ENCODE results near the gene MAPRE3.

The MAPRE3 gene

GRCh38 chr2:27019459-27019858 is 49.0 kb downstream of the MAPRE3 start:
- H3K4me3 ChIP-seq (ENCODE audit: low read depth, low read length): no peak overlapping the region
- no peak for DNase-seq (ENCODE audit: low read depth)
- TF ChIP-seq, protein P1, sequence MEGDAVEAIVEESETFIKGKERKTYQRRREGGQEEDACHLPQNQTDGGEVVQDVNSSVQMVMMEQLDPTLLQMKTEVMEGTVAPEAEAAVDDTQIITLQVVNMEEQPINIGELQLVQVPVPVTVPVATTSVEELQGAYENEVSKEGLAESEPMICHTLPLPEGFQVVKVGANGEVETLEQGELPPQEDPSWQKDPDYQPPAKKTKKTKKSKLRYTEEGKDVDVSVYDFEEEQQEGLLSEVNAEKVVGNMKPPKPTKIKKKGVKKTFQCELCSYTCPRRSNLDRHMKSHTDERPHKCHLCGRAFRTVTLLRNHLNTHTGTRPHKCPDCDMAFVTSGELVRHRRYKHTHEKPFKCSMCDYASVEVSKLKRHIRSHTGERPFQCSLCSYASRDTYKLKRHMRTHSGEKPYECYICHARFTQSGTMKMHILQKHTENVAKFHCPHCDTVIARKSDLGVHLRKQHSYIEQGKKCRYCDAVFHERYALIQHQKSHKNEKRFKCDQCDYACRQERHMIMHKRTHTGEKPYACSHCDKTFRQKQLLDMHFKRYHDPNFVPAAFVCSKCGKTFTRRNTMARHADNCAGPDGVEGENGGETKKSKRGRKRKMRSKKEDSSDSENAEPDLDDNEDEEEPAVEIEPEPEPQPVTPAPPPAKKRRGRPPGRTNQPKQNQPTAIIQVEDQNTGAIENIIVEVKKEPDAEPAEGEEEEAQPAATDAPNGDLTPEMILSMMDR (IDR thresholded peaks at IDR 0.05; ENCODE audit: insufficient read depth, low read depth, low read length, missing control alignments): no peak

GRCh38 chr2:27019931-27020855 is 49.8 kb downstream of the MAPRE3 start:
- H3K4me3 ChIP-seq (ENCODE audit: low read depth, low read length): no peak overlapping the region
- TF ChIP-seq, protein P1 (IDR thresholded peaks at IDR 0.05; ENCODE audit: insufficient read depth, low read depth, low read length, missing control alignments): no peak
- no peak for DNase-seq (ENCODE audit: low read depth)

DNA sequence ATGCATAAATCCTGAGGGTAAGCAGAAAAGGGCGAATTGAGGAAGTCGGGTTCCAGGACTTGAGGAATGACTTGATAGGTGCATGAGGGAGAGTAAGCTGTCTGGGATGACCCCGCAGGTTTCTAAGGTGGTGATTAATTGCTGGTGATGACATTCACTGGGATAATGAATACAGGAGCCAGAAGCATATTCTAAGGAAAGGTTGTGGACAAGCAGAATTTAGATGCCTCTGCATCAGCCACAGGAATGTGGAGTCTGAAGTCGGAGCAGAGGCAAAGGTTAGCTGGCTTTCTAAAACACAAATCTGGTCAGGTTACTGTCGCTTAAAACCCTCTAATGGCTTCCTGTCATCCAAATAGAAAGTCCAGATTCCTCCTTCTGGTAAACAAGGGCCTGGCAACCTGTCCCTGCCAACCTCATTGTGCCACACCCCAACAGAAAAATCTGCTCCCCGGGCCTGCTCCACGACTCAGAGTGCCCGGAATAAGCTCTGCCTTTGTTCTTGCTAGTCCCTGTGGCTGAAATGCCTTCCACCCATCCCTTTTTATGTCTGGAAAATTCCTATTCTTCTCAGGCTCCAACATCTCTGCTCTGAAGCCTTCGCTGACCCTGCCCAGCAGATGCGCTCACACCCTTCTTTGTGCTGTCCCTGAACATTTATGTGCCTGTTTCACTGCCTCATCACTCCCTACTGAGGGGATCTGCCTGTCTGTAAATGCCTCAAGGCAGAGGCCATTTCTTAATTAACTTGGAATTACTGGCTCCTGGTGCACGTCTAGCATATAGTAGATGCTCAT is 51.0 kb downstream of the MAPRE3 start:
- no peak for DNase-seq (ENCODE audit: low read depth)
- TF ChIP-seq, protein P1 (IDR thresholded peaks at IDR 0.05; ENCODE audit: insufficient read depth, low read depth, low read length, missing control alignments): no peak
- H3K4me3 ChIP-seq (ENCODE audit: low read depth, low read length): no peak overlapping the region

DNA sequence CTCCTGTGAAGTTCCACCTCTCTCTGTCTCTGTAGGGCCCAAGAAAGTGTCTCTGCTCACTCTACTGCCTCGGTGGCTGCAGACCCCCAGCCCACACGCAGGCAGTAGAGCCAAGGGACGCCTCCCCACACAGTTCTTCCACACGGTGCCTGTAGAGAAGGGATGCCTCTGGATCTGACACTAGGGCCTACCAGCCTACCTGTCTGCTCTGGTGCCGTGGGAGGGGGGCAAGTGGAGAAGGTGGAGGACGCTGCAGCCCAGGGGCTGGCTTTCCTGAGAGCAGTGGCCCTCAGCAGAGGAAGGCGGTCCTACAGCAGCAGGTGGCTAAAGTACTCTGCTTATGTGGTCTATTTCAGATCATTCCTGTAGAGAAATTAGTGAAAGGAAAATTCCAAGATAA is 53.3 kb downstream of the MAPRE3 start:
- no peak overlapping the region for H3K4me3 ChIP-seq (ENCODE audit: low read depth, low read length)
- TF ChIP-seq, protein P1 (IDR thresholded peaks at IDR 0.05; ENCODE audit: insufficient read depth, low read depth, low read length, missing control alignments): no peak

GRCh38 chr2:27024188-27024587 is 53.8 kb downstream of the MAPRE3 start:
- TF ChIP-seq, protein P1 (IDR thresholded peaks at IDR 0.05; ENCODE audit: insufficient read depth, low read depth, low read length, missing control alignments): no peak
- DNase-seq (ENCODE audit: low read depth): no peak
- no peak overlapping the region for H3K4me3 ChIP-seq (ENCODE audit: low read depth, low read length)

More for the DNA sequence above, 53.3 kb downstream of the MAPRE3 start:
- DNase-seq (ENCODE audit: low read depth): no peak

DNA sequence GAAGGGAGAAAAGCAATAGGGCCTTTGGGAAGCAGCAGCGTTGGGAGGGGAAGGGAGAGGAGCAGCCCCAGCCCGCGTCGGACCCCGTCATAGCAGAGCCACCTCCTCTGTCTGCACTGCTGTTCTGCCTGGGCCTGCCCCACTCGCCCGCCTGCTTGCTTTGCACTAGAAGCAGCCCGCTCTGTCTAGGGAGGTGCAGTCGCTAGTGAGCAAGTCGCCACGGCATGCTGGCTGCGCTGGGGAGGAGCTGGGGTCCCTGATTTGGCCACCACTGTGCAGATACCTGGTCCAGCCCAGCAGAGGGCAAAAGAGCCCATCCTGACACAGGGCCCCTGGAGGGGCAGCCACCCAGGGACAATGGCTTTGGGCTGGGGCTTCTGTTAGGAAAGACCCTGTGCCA is 54.4 kb downstream of the MAPRE3 start:
- DNase-seq (ENCODE audit: low read depth): no peak
- H3K4me3 ChIP-seq (ENCODE audit: low read depth, low read length): no peak overlapping the region
- TF ChIP-seq, protein P1 (IDR thresholded peaks at IDR 0.05; ENCODE audit: insufficient read depth, low read depth, low read length, missing control alignments): no peak
